Putamen (tissue), 1 donor: ENCODE data around the gene RILPL2.
"Not testable (repeated sequence)": the region's sequence is repeated elsewhere in the genome, so short reads cannot be mapped to it uniquely, and the experiment has no call there.

ENCODE experiments used
- DNase-seq: peaks from one replicate; pipeline ENCODE4 v3.0.0-alpha.2; 2016; ENCODE audit warnings: low spot score

Gene RILPL2

GRCh38 chr12:123401753-123402683 is 34.5 kb downstream of the RILPL2 start:
- no peak for DNase-seq

DNA sequence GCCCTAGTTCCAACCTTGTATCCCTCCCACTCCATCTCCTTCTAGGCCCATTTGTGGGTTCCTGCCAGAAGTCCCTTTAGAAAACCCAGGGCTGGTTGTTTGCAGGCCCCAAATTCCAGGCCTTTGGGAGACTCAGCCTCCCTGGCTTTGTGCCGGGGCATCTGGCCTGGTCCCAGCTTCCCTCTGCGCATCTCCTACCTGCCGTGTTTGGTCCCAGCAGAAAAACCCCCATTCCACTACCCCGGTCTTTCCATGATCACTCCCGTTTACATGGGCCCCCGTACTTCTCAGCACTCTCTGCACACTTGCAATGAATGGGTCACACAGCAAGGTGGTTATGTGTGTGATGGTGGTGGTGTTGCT is 37.2 kb downstream of the RILPL2 start:
- DNase-seq = no peak

DNA sequence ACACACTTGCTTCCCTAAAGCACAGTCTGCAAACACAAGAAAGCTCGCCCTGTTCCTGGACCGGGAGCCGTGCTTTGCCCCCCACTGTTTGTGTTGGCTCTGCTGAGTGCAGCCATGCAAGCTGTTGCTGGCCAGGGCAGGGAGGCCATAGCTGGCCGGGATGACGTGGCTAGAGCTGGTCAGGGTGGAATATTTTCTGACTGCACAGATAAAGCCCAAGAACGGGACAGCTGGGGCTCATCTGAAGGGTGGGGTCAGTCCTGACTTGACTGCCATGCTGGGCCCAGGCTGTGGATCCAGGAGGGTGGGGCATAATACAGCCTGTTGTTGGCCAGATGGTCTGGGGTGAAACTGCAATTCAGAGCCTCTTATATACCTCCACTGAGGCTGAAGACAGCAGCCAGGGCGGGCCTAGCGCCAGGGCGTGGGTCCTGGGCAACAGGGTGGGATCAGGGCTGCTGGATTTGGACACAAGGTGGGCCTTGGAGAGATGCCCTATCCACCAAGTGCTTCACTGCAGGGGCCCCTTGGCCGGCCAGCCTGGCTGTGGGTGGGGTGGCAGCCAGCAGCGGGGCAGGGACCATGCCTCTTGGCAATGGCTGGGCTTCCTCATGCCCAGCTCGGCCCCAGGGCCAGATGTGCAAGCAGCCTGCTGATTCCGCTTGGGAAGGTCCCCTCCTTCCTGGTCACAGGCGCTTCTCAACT is 37.8 kb downstream of the RILPL2 start:
- peak; percentile 48 for DNase-seq

DNA sequence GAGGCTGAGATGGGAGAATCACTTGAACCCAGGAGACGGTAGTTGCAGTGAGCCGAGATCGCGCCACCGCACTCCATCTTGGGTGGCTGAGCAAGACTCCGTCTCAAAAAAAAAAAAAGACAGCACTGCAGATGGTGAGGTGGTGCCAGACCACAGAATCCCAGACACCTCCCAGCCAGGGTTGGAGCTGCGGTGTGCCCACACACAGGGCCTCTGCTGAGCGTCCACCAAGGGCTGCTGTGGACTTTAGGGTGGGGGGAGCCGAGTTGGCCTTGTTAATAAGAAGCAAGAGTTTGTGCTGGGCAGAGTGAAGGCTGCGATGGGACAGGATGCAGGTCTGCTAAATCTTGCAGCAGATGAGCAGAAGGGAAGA is 38.3 kb downstream of the RILPL2 start:
- no peak for DNase-seq

- DNase-seq = no peak
These were observed 39.1 kb downstream of the RILPL2 start for GRCh38 chr12:123397400-123397799.

- no peak for DNase-seq
These were observed 39.5 kb downstream of the RILPL2 start for GRCh38 chr12:123396954-123397353.

DNA sequence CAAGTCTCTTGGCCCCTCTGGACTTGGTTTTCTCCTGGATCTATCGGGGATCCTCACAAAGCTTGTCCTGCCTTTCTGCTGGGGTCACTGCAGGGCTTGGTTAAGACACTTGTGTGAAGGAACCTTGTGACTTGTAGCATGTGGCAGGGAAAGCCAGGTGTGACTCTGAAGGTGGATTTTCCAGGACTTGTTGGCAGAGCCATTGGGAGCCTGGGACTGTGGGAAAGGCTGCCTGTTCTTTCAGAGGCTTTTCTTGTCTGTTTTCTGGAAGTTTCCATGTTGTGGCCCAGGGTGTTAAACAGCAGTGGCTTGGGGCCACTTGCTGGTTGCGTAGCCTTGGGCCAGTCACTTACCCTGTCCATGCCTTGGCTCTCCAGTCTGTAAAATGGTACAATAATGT is 39.9 kb downstream of the RILPL2 start:
- DNase-seq = no peak

- no peak for DNase-seq
These were observed 41.2 kb downstream of the RILPL2 start for GRCh38 chr12:123395236-123395635.

- no peak for DNase-seq
These were observed 42.7 kb downstream of the RILPL2 start for GRCh38 chr12:123393747-123394146.

- DNase-seq = no peak
These were observed 44.7 kb downstream of the RILPL2 start for GRCh38 chr12:123391546-123392343.

- DNase-seq = no peak
These were observed 45.7 kb downstream of the RILPL2 start for GRCh38 chr12:123390498-123391426.

DNA sequence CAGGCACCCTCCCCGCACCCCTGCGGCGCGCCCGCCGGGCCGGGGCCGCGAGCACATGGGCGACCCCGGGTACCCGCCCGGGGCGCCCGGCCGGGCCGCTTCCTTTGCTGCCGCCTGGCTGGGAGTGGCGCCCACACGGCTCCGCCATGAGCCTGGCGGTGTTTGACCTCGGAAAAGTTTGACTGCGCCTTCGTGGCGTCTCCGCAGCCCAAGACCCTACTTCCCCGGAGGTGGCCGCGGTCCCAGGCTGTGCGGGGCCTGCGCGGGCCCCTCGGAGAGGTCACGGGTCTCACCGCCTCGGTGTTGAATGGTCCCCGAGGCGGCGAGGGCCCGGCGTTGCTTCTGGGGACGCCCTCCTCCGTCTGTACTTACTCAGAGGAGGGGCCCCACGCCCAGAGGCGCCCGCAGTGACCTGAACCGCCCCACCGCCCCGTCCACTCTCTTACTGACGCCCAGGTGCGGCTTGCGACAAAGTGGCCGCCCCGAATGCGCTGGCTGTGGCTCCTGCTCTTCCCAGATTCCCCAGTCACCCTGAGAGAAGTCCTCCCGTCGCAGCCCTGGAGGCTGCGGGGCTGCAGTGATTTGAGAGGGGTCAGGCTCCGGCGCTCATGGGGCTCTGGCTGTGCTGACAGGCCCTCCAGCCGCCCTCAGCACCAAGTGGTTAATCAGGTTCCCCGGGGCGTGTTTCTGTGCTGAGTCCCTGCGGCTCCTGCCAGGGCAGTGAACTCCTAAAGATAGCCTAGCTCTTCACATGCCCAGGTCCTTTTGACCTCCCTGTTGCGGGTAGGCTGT is 46.7 kb downstream of the RILPL2 start:
- no peak for DNase-seq

GRCh38 chr12:123388951-123389559 is 47.4 kb downstream of the RILPL2 start:
- DNase-seq = no peak

DNA sequence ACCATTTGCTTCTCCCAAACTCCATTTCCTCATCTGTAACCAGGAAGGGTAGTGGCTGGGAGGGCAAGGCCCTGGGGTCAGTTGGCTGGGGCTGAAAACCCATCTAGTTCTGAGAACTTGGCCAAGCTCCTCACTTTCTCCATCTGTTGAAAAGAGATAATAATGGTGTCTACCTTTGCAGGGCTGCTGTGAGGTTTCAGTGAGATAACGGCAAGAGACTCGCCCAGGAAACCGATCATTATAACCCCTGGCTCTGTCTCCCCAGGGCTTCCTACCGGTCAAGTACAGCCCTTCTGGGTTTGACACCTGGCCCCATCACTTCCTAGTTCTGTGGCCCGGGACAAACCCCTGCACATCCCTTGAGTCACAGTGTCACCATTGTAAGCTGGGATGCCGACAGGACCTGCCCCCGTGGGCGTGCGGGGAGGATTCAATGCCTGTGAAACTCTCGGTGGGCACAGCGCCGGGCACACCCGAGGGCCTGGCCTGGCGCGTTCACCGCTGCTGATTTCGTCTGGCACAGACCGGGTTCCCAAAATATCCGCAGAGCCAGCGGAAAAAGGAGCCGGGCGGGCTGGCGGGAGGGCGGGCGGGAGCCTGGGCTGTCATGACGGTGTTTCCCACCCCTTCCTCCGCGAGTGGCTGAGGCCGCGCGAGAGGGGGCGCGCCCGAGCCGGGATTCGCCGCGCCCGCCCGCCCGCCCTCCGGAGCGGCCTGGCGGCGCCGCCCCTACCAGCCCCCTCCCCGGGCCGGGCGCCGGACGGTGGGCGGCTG is 48.1 kb downstream of the RILPL2 start:
- peak; percentile 78 for DNase-seq

GRCh38 chr12:123387508-123388176 is 48.8 kb downstream of the RILPL2 start:
- DNase-seq = no peak

- not testable (repeated sequence) for DNase-seq
These were observed 50.9 kb downstream of the RILPL2 start for GRCh38 chr12:123385536-123385935.

- DNase-seq = no peak
These were observed 51.5 kb downstream of the RILPL2 start for GRCh38 chr12:123384994-123385376.

DNA sequence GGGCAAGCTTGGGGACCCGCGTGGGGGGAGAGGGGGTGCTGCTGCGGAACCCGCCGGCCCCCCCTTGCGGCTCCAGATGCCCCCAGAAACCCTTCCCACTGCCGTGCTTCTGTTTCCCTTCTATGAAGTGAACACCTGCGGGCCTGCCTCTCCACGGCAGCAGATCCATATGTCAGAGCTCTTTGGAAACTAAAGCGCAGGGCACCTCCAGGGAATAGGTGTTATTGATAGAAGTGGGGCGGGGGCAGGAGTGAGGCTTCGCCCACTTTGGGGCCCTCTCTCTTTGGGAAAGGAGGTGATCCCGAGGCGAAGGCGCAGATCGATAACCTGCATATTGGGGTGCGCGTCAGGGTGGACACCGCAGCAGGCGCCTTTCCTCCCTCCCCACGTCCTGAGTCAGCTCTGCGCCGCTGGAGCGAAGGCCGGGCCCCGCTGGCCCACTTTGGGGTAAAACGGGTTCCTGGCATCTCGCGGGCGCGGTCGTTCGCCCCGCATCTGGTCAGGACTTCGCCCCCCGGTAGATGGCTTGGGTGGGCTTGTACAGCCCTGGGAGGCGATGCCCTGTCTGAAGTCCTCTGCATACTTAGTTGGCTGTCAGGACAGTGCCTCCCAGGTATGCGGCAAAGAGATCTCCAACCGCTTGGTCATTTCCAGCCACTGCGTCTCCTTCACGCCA is 52.0 kb downstream of the RILPL2 start:
- no peak for DNase-seq
